NCI-H2196 (cell line): ENCODE results near the gene STOML3.

Experiments
- DNase-seq: peaks from one replicate; lab custom pipeline; 2025; ENCODE audit not compliant: unreplicated experiment; lab: John Stamatoyannopoulos, UW

The STOML3 gene

GRCh38 chr13:38993381-38993780 lies 2.8 kb upstream of the STOML3 start:
- no peak for DNase-seq

- DNase-seq: no peak
Observed at GRCh38 chr13:38981096-38981495, 9.5 kb downstream of the STOML3 start.

GRCh38 chr13:38980750-38981078 lies 9.9 kb downstream of the STOML3 start:
- DNase-seq: no peak

GRCh38 chr13:38979891-38980749 lies 10.5 kb downstream of the STOML3 start:
- DNase-seq: no peak

- DNase-seq: no peak
Observed at GRCh38 chr13:38970380-38971051, 20.1 kb downstream of the STOML3 start.

GRCh38 chr13:38969187-38969586 lies 21.4 kb downstream of the STOML3 start:
- DNase-seq: no peak

- DNase-seq: no peak
Observed at GRCh38 chr13:38967446-38967845, 23.2 kb downstream of the STOML3 start.

GRCh38 chr13:38965281-38965680 lies 25.4 kb downstream of the STOML3 start:
- no peak for DNase-seq

GRCh38 chr13:38960175-38960574 lies 30.5 kb downstream of the STOML3 start:
- no peak for DNase-seq

GRCh38 chr13:38957794-38958592 lies 32.6 kb downstream of the STOML3 start:
- no peak for DNase-seq

- no peak for DNase-seq
Observed at GRCh38 chr13:38954844-38955243, 35.8 kb downstream of the STOML3 start.

- no peak for DNase-seq
Observed at GRCh38 chr13:38954291-38954690, 36.3 kb downstream of the STOML3 start.

- DNase-seq: no peak
Observed at GRCh38 chr13:38952827-38953226, 37.8 kb downstream of the STOML3 start.

GRCh38 chr13:38951525-38952313 lies 38.9 kb downstream of the STOML3 start:
- DNase-seq: no peak

- no peak for DNase-seq
Observed at GRCh38 chr13:38950987-38951386, 39.6 kb downstream of the STOML3 start.

GRCh38 chr13:38947054-38947453 lies 43.6 kb downstream of the STOML3 start:
- no peak for DNase-seq

GRCh38 chr13:38944219-38944618 lies 46.4 kb downstream of the STOML3 start:
- no peak for DNase-seq

GRCh38 chr13:38943231-38943630 lies 47.4 kb downstream of the STOML3 start:
- no peak for DNase-seq

- DNase-seq: no peak
Observed at GRCh38 chr13:38941353-38941945, 49.2 kb downstream of the STOML3 start.

GRCh38 chr13:38933786-38934185 lies 56.8 kb downstream of the STOML3 start:
- no peak for DNase-seq

- no peak for DNase-seq
Observed at GRCh38 chr13:38922170-38922569, 68.5 kb downstream of the STOML3 start.
